Mononuclear cell (primary cell): Measurements from ENCODE around the gene GAS2L3. TPM values are rescaled to one million over a fixed set of nuclear protein-coding genes. Genes with fewer than 3 reads are reported as not detected.
"Not testable (repeated sequence)": the region's sequence is repeated elsewhere in the genome, so short reads cannot be mapped to it uniquely, and the experiment has no call there.

Experiments used
- H3K27me3 ChIP-seq: 2 replicates; pipeline ENCODE4 v1.6.0; 2011; ENCODE audit warnings: low read length, control low read depth; ENCODE audit not compliant: insufficient read depth
- H3K4me1 ChIP-seq: 2 replicates; pipeline ENCODE4 v1.5.1; 2011; ENCODE audit warnings: mild to moderate bottlenecking, low read length, control low read depth; ENCODE audit not compliant: insufficient read depth
- H3K4me3 ChIP-seq: 2 replicates; pipeline ENCODE4 v1.5.1; 2011; ENCODE audit warnings: mild to moderate bottlenecking, low read length, moderate library complexity
- H3K9me3 ChIP-seq: 2 replicates; pipeline ENCODE4 v1.5.1; 2011; ENCODE audit warnings: low read depth, mild to moderate bottlenecking, control low read depth, low read length
- total RNA-seq: library from RNA; depleted of rRNA; stranded (reverse); fragments of >200 nt; gene quantifications from one replicate; pipeline ENCODE4 v1.2.3, GENCODE V29; 2012

Gene GAS2L3
- total RNA-seq, 1 donor, result 9.0 TPM

DNA sequence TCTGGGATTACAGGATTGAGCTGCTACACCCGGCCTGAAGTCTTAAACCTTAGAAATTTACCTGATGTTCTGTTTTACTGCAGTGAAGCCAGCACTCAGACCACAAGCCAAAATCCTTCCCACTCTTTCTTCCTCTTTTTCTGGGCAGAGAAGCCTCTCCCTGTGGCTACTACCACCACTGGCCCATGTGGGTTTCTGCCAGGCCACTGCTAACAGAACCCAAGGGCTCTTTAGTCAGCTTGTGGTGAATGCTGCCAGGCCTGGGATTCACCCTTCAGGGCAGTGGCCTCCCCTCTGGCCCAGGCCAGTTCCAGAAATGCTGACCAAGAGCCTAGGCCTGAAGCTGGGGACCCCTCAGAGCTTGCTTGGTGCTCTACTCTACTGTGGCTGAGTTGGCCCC is 35.3 kb downstream of the GAS2L3 start:
- Histone ChIP-seq H3K4me3 (no peak overlapping the region), H3K4me1 (peaks cover 25% of the 10 kb centered on the region), H3K9me3 (no peaks in the 10 kb centered on the region), H3K27me3 (no peaks in the 10 kb centered on the region)

DNA sequence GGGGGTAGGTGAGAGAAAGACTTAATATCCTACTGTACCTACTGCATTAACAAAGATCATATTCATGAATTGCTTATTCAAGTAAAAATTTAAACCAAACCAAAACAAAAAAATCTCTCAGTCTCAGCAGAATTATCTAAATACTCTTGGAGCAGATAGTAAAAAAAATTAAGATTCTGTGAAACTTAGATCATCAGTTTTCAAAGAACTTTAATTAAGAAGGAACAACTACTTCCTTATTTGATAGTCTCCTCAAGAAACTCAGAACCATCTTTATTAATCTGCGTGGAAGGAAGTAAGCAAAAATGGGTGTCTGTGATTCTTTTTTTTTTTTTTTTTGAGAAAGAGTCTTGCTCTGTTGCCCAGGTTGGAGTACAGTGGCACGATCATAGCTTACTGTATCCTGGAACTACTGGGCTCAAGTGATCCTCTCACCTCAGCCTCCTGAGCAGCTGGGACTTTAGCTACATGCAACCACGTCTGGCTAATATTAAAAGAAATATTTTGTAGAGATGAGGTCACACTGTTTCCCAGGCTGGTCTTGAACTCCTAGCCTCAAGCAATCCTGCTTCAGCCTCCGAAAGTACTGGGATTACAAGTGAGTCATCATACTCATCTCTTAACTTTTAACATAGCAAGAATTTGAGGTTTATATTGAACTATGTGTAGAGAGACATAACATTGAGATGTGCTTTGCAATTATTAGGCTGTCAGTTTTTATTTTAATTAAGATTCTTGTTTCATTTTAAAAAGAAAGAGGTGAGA is 37.4 kb downstream of the GAS2L3 start:
- Histone ChIP-seq H3K27me3 (no peaks in the 10 kb centered on the region), H3K9me3 (no peaks in the 10 kb centered on the region), H3K4me1 (peaks cover 25% of the 10 kb centered on the region), H3K4me3 (no peak overlapping the region)

DNA sequence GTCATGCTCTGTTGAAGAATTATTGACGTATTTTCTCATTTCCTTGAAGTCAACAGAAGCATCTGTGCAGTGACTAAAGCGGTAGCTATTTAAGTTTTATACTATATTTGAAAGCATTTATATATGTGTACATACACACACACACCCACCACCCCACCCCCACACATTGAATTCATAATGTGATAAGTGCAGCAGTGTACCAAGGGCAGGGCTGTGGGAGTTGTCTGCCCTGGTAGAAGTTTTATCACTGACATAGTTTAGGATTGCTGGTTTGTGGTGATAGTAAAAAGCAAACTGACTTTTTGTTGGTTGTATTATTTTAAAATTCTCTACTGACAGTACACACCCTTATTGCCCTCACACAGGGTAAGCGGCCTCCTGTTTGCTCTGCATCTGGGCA is 39.1 kb downstream of the GAS2L3 start:
- Histone ChIP-seq H3K9me3 (no peaks in the 10 kb centered on the region), H3K27me3 (no peaks in the 10 kb centered on the region), H3K4me3 (no peak overlapping the region), H3K4me1 (peaks cover 25% of the 10 kb centered on the region)

DNA sequence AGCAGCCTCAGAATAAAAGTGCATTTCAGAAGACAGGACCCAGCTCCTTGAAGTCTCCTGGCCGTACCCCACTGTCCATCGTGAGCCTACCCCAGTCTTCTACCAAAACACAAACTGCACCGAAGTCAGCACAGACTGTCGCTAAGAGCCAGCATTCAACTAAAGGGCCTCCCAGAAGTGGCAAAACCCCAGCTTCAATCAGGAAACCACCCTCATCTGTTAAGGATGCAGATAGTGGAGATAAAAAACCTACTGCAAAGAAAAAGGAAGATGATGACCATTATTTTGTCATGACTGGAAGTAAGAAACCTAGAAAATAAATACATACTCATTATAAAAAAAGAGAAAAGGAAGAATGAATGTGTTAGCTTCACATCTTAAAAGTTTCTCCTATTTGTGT is 51.1 kb downstream of the GAS2L3 start:
- Histone ChIP-seq H3K27me3 (no peaks in the 10 kb centered on the region), H3K4me3 (no peak overlapping the region), H3K4me1 (no peaks in the 10 kb centered on the region), H3K9me3 (no peaks in the 10 kb centered on the region)

DNA sequence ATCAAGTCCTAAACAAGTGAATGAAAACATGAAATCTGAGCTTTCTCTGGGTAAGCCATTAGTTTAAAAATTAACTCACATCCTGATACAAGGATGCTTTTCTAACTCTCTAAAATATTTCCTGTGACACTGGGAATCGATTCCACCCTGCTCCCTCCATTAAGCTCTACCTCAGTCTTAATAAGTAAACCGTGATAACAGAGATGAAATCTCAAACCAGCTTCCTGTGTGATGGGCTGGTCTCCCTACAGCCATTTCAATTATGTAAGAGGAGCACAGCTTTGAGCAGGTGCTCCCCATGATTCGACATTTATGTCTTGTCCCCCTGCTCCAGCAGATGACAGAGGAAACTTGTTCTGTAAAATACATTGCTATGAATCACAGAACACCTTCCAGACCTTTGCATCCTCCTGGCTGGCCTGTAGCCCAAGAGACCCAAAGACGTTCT is 59.0 kb downstream of the GAS2L3 start:
- Histone ChIP-seq H3K4me1 (no peaks in the 10 kb centered on the region), H3K4me3 (no peak overlapping the region), H3K27me3 (no peaks in the 10 kb centered on the region), H3K9me3 (no peaks in the 10 kb centered on the region)

DNA sequence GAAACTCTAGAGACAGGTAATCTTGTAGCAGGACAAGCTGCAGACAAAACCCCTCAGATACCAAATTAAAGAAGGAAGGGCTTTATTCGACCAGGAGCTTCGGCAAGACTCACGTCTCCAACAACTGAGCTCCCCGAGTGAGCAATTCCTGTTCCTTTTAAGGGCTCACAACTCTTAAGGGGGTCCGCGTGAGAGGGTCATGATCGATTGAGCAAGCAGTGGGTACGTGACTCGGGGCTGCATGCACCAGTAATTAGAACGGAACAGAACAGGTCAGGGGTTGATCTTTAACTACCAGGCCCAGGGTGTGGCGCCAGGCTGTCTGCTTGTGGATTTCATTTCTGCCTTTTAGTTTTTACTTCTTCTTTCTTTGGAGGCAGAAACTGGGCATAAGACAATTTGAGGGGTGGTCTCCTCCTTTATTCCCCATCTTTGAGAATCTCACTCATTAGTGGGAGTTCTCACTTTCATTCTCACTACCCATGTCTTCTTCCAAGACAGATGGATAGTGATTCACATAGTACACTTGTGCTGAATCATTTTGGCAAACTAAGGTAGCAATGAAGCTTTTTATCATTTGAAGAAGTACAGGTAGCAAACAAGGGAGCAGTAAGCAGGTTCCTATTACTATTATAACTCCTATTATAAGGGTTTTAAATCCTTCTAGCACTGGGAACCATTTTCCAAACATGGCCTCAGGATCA is 59.8 kb downstream of the GAS2L3 start:
- not testable (repeated sequence) for H3K4me3 ChIP-seq, H3K27me3 ChIP-seq, H3K9me3 ChIP-seq, H3K4me1 ChIP-seq

DNA sequence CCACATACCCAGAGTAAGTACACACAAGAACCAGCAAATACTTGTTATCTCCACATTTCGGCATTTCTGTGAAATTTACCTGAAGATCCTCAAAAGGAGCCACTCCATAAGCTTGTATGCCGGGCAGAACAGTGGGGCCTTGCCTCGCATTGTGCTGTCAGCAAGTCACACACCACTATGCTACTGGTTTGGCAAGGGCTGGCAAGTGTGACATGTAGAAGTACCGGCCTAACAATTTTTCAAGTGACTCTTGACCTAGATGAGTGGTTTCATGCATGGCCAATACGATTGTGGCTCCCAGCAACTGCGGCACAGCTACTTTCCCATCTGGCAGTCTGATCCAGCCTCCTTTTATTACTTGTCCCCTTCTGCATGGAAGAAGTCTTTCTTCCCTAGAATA is 69.8 kb downstream of the GAS2L3 start:
- H3K27me3 ChIP-seq, result no peaks in the 10 kb centered on the region
- H3K4me3 ChIP-seq, result no peak overlapping the region
- H3K9me3 ChIP-seq, result no peaks in the 10 kb centered on the region

DNA sequence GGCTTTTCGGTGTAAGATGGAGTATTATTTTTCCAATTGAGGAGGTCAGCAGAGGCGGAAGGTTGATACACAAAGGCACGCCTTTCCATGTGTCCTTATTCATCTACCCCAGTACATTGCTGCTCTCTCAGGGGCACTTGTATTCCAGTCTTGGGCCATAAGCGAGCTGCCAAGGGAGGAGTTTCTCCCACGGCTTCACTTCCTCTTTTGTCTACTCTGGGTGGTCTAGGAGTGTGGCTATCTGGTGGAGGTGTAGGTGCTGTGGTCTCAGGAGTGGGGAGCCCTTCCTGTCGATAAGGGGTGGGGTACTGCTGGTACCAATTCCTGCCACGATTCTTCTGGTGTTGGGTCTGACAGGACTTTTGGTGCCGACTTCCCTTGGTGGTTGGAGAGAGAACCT is 73.4 kb downstream of the GAS2L3 start:
- H3K4me3 ChIP-seq, result no peak overlapping the region
- H3K9me3 ChIP-seq, result no peaks in the 10 kb centered on the region
- no peaks in the 10 kb centered on the region for H3K27me3 ChIP-seq
- H3K4me1 ChIP-seq, result no peaks in the 10 kb centered on the region

More for the DNA sequence above, 69.8 kb downstream of the GAS2L3 start:
- H3K4me1 ChIP-seq, result no peaks in the 10 kb centered on the region

DNA sequence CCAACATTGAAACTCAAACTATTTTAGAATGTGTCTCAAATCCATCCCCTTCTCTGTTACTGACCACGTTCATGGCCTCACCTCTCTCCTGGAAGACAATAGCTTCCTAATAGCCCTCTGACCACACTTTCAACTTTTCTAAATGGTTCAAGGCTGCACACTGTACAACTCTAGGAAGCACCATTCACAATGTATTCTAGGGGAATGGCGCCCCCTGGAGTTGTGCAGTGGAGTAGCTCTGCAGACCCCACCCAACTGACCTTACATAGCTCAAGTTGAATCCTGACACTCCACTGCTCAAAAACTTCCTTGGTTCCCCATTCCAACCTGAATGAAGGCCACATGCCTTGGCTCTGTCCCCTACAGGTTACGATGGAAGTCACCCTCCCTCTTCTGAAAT is 77.6 kb downstream of the GAS2L3 start:
- no peaks in the 10 kb centered on the region for H3K27me3 ChIP-seq
- no peak overlapping the region for H3K4me3 ChIP-seq
- no peaks in the 10 kb centered on the region for H3K9me3 ChIP-seq
- H3K4me1 ChIP-seq, result no peaks in the 10 kb centered on the region

DNA sequence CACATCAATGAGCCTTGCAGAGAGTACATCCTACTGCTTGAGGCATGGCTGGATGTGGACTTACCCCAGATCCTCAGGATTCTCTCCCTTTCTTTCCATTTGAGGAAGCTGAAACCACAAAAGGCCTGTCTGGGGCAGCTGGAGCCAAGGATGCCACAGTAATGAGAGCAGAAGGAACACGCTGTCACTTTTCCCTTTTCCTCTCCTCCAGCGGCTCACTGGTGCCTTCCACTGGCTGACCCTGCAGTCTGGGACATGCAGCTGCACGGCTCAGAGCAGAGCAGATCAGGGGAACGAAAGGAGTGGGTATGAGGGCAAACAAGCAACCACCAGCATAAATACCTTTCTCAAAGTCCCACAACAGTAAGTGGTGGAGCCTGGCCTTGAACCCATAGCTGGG is 78.2 kb downstream of the GAS2L3 start:
- Histone ChIP-seq H3K9me3 (no peaks in the 10 kb centered on the region), H3K4me3 (no peak overlapping the region), H3K4me1 (no peaks in the 10 kb centered on the region), H3K27me3 (no peaks in the 10 kb centered on the region)

DNA sequence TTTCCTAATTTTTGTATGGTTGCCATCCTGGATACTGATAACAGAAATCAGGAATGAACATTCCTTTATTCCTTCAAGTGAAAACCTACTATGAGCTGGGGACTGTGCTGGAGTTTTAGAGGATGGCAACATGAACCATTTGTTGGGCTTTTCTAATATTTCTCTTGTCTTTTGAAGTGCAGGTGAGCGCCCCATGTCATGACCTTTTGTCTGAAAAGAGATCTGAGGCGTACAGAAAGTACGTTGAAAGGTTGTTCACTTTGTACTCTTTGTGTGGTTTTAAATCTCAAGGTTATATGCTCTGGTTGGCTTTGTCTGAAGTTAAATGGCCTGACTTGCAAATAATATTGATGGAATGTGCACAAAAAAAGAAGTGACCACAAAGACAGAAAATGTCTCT is 79.0 kb downstream of the GAS2L3 start:
- Histone ChIP-seq H3K27me3 (no peaks in the 10 kb centered on the region), H3K4me1 (no peaks in the 10 kb centered on the region), H3K4me3 (no peak overlapping the region), H3K9me3 (no peaks in the 10 kb centered on the region)

DNA sequence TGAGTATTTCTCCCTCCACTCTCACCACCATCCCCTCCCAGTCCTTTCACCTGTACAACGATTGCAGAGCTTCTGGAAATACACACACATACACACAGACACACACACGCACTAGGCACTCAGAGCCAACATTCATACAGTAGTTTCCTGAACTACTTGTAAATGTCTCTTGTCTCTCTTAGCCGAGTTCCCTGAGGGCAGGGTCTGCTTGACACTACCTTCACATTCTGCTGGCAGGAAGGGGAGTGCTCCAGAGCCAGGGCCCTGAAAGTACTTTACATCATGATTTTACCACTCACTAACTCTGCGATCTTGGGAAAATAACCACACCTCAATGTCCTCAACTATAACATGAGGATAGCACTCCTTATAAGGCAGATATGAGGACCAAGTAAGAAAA is 82.7 kb downstream of the GAS2L3 start:
- H3K27me3 ChIP-seq, result no peaks in the 10 kb centered on the region
- H3K9me3 ChIP-seq, result no peaks in the 10 kb centered on the region
- H3K4me1 ChIP-seq, result no peaks in the 10 kb centered on the region
- H3K4me3 ChIP-seq, result no peak overlapping the region

DNA sequence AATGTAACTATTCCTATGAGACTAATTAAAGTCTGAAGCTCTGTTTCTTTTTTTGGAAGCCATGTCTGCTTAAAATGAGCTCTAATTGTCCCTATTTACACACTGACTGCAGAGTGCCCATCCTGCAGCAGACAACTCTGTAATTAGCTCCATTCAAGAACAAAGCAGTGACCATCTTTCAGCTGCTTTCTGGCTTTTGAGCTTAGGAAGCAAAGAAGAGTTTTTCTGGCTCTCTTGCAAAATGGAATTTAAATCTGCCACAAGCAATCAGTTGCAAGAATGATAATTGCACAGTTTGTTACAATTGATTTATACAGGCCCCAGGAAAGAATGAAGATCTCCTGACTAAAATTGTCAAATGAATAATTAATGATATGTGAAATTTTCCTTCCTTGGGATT is 83.4 kb downstream of the GAS2L3 start:
- Histone ChIP-seq H3K9me3 (no peaks in the 10 kb centered on the region), H3K27me3 (no peaks in the 10 kb centered on the region), H3K4me1 (no peaks in the 10 kb centered on the region), H3K4me3 (no peak overlapping the region)

DNA sequence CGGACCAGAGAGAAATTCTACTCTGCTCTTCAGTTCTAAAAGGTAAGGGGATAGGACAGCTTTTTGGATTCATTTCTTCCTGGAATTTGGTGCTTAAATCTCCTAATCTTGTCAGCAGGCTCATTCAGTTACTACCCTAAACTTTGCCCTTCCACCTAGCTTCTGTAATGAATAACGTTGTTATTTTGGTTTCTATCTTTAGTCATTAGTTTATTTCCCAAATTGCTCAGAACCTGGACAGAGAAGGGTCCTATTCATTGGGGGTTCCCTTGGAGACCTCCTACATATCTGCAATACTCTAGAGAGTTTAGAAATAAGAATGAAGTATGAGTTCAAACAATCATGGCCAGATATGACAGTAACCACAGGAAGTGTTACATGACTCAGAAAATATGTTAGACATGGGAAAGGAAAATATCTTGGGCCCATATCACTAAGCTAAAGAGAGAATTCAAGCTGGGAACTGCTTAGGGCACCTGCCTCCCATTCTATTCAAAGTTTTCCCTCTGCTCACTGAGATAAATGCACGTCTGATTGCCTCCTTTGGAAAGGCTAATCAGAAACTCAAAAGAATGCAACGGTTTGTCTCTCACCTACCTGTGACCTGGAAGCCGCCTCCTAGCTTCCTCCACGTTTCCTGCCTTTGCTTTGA is 87.9 kb downstream of the GAS2L3 start:
- H3K9me3 ChIP-seq, result no peaks in the 10 kb centered on the region
- H3K27me3 ChIP-seq, result no peaks in the 10 kb centered on the region
- H3K4me3 ChIP-seq, result no peak overlapping the region
- no peaks in the 10 kb centered on the region for H3K4me1 ChIP-seq

DNA sequence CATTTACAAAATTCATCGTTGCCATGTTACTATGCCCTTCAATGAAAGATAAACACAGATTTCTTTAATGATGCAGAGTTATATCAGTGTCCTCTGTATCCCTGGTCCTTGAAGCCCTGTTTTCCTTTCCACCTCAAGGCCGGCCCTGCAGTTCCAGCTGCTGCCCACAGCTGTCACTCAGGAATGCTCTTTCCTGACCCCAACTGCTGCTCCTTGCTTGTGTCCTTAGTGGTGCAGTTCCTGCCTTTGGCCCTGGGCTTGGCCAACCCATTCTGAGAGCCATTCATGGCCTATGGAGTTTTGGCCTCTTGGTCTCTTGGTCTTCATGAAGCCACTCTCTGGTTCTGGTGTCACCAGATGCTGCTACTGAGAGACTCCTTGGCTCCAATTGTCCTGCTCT is 93.1 kb downstream of the GAS2L3 start:
- H3K27me3 ChIP-seq, result no peaks in the 10 kb centered on the region
- H3K4me3 ChIP-seq, result no peak overlapping the region
- no peaks in the 10 kb centered on the region for H3K4me1 ChIP-seq
- no peaks in the 10 kb centered on the region for H3K9me3 ChIP-seq
